HepG2 (cell line): Measurements from ENCODE around the gene HCFC1. TPM values are rescaled to one million over a fixed set of nuclear protein-coding genes. Genes with fewer than 3 reads are reported as not detected.
A peak's percentile ranks its signal among the peaks of the same experiment; 100 is the strongest.

Experiments used
- ATF4 ChIP-seq, 2 experiments: fragments of 450-650 bp in 1 of 2; sonication (generic) in 1 of 2; formaldehyde crosslinking; IDR thresholded peaks; 2 replicates each; pipeline versions ENCODE4 v1.5.0 to v1.8.0; 2020 to 2022; ENCODE audit warnings: mild to moderate bottlenecking in 1 of 2, missing genetic modification reagents in 1 of 2
- MAX ChIP-seq: IDR thresholded peaks from 2 replicates; pipeline ENCODE4 v1.6.1; 2012; ENCODE audit warnings: inconsistent platforms
- ZBED4 ChIP-seq: sonication (generic); formaldehyde crosslinking; IDR thresholded peaks from 2 replicates; pipeline ENCODE4 v1.4.0; 2020; ENCODE audit warnings: missing genetic modification reagents, borderline replicate concordance
- ZFP91 ChIP-seq: sonication (generic); formaldehyde crosslinking; IDR thresholded peaks from 2 replicates; pipeline ENCODE4 v1.9.0; 2022; ENCODE audit warnings: missing genetic modification reagents, mild to moderate bottlenecking, borderline replicate concordance
- ZNF414 ChIP-seq: sonication (generic); formaldehyde crosslinking; IDR thresholded peaks from 2 replicates; pipeline ENCODE4 v1.5.0; 2020; ENCODE audit warnings: missing genetic modification reagents
- ZNF503 ChIP-seq: sonication (generic); formaldehyde crosslinking; IDR thresholded peaks from 2 replicates; pipeline ENCODE4 v1.4.0; 2020; ENCODE audit warnings: missing genetic modification reagents
- polyA plus RNA-seq, 8 experiments: library from polyadenylated mRNA; depleted of rRNA in 3 of 8; stranded (reverse) in 7 of 8; unstranded in 1 of 8; fragments of >200 nt; fragmentation: Illumina TruSeq in 4 of 8; extraction: Trizol in 4 of 8; gene quantifications; 2 replicates each; pipeline versions ENCODE4 v1.2.1 to v1.2.3, GENCODE V29; 2011 to 2016; ENCODE audit warnings: low read depth in 4 of 8, missing spikeins in 1 of 8, mixed read lengths in 1 of 8; ENCODE audit not compliant: insufficient read depth in 1 of 8
- total RNA-seq, 5 experiments: library from RNA; depleted of rRNA; stranded (reverse); fragments of >200 nt; fragmentation: Illumina TruSeq; extraction: Trizol; gene quantifications; 2 replicates each; pipeline ENCODE4 v1.2.3, GENCODE V29; 2016; ENCODE audit warnings: low read depth in 1 of 5

Gene HCFC1
- total and polyA plus RNA-seq, 2 of the 13 experiments (the other 11 are each of a cell fraction or from before 2014, with no cell fraction given) = 5.8 to 17.8 TPM

- no peak for TF ChIP-seq ZNF414 (CRISPR knock-in tag)
- TF ChIP-seq MAX = peak; percentile 54; the same call in 1 of the 2 replicates
- no peak for TF ChIP-seq ATF4 (CRISPR knock-in tag; IDR thresholded peaks at IDR 0.05)
- no peak for TF ChIP-seq ZNF503
- TF ChIP-seq ZBED4 = no peak
- 0 out of 2 replicates have a peak, but pooled peaks have one; percentile 22 for TF ChIP-seq ZFP91 (CRISPR knock-in tag)
Observed at GRCh38 chrX:154019633-154020528, 48.3 kb upstream of the HCFC1 start, which contains the start of gene IRAK1 (continued).
